ENCODE measurements around the gene ZP4. TPM values are rescaled to one million over a fixed set of nuclear protein-coding genes. Genes with fewer than 3 reads are reported as not detected.
"Not testable (repeated sequence)": the region's sequence is repeated elsewhere in the genome, so short reads cannot be mapped to it uniquely, and the experiment has no call there.

The ZP4 gene
- total and polyA plus RNA-seq, 2 donors = 0.24 to 0.34 TPM

DNA sequence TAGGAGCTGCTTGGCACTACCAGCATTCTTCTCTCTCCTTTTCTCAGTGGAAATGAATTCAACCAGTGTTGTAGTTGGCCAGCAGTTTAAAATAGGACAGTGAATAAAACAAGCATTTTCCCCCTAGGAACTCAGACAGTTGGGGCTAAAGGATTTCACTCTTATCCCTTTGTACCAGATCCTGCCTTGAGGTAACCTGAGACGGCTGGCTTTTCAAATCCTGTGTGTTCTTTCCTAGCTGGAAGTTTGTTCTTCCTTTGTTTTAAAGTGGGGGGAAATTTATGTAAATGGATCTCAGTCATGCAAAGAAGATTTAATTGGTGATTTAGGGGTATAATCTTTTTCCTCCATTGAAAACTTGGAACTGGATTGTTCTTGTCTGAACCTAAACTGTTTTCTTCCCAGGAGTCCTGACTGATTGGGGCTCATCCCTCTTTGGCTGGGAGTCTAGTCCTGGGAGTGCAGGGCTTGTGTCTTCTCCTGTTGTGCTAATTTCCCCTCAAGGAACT, 23.3 kb downstream of the ZP4 start:
- H3K4me1 ChIP-seq (ENCODE audit: control insufficient read depth in 2 of 2, insufficient read depth in 2 of 2, low read length in 2 of 2) = peaks cover 0 to 6% of the 10 kb centered on the region in 2 donors
- DNase-seq (ENCODE audit: low read depth in 6 of 9, low spot score in 9 of 9) = no peak
- H3K36me3 ChIP-seq (ENCODE audit: control insufficient read depth in 2 of 2, insufficient read depth in 2 of 2, low read length in 1 of 2) = no peaks in the 10 kb centered on the region
- H3K4me3 ChIP-seq (ENCODE audit: low read length in 2 of 2) = no peak overlapping the region
- 100% methylated on average over 1 of the region's 1 CpG for WGBS
- no peaks in the 10 kb centered on the region for H3K27me3 ChIP-seq (ENCODE audit: control insufficient read depth in 2 of 2, insufficient read depth in 1 of 2, low read length in 1 of 2)
- no peak overlapping the region for H3K27ac ChIP-seq (ENCODE audit: low read depth in 1 of 2, low read length in 1 of 2)
- no peaks in the 10 kb centered on the region for H3K9me3 ChIP-seq (ENCODE audit: control insufficient read depth in 2 of 2, insufficient read depth in 1 of 2, low read length in 1 of 2)

DNA sequence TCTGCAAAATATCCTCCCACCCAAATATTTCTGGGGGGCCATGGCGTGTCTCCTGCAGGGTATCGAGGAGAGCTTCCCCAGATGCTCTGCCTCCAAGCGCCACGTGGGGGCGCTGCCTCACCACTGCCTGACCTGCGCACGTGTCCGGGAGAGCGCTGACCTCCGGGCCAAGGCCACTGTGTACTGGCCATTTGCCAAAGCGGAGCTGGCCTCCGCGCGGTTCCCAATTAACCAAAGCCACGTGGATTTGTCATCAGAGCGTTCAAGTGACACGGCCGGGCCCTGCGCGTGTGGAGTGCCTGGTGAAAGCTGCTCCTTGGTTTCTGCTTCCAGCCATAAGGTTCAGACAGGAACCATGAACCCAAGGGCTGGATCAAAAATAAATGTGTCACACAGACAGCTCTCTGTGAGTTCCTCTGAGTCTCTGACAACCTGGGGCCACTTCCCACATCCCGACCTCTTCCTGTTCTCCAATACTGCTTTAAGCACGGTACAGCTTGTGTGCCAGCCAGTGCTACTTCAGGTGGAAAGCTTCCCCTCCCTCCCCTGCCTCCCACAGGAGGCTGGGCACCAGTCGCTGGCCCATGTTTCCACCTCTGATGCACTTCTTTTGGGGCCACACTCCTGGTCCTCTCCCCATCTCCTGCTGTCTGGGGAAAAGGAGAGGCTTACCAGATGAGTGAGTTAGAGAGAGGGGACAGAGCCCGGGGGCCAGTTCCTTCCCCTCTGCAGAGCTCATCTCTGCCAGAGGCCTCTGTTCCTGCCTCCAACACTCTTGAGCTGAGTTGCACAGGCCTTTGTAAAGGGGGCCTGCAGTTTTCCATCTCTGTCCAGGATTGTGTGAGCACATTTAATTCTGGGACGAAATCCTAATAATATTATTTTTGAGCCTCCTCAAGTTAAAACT, 26.1 kb downstream of the ZP4 start:
- peaks cover 0 to 6% of the 10 kb centered on the region in 2 donors for H3K4me1 ChIP-seq (ENCODE audit: control insufficient read depth in 2 of 2, insufficient read depth in 2 of 2, low read length in 2 of 2)
- WGBS = 11% methylated on average over 25 of the region's 25 CpGs
- peak in 4 of 9 donors; percentile 1 to 32 (median 20) for DNase-seq (ENCODE audit: low read depth in 6 of 9, low spot score in 9 of 9)
- H3K27me3 ChIP-seq (ENCODE audit: control insufficient read depth in 2 of 2, insufficient read depth in 1 of 2, low read length in 1 of 2) = no peaks in the 10 kb centered on the region
- H3K36me3 ChIP-seq (ENCODE audit: control insufficient read depth in 2 of 2, insufficient read depth in 2 of 2, low read length in 1 of 2) = no peaks in the 10 kb centered on the region
- H3K9me3 ChIP-seq (ENCODE audit: control insufficient read depth in 2 of 2, insufficient read depth in 1 of 2, low read length in 1 of 2) = no peaks in the 10 kb centered on the region
- no peak overlapping the region for H3K27ac ChIP-seq (ENCODE audit: low read depth in 1 of 2, low read length in 1 of 2)
- H3K4me3 ChIP-seq (ENCODE audit: low read length in 2 of 2) = no peak overlapping the region

DNA sequence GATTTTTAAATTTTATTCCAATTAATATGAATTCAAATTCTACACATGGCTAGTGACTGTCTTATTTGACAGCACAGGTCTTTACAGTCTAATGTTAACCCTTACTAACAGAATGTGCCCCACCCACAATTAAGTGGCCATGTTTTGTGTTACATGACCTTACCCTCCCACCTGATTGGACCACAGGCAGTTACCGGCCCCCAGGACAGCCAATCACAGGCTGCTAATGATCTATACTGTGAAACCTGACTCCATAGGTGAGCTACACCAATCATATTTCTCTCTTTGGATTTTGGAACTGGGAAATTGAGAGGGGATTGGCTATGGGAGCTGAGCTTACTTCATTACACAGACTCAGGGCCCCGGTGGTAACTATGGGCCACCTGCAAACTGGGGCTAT, 27.5 kb downstream of the ZP4 start:
- no peaks in the 10 kb centered on the region for H3K9me3 ChIP-seq (ENCODE audit: control insufficient read depth in 2 of 2, insufficient read depth in 1 of 2, low read length in 1 of 2)
- no peak overlapping the region for H3K4me3 ChIP-seq (ENCODE audit: low read length in 2 of 2)
- 94% methylated on average over 2 of the region's 2 CpGs for WGBS
- H3K27ac ChIP-seq (ENCODE audit: low read depth in 1 of 2, low read length in 1 of 2) = no peak overlapping the region
- no peak for DNase-seq (ENCODE audit: low read depth in 6 of 9, low spot score in 9 of 9)
- no peaks in the 10 kb centered on the region for H3K27me3 ChIP-seq (ENCODE audit: control insufficient read depth in 2 of 2, insufficient read depth in 1 of 2, low read length in 1 of 2)
- peaks cover 0 to 6% of the 10 kb centered on the region in 2 donors for H3K4me1 ChIP-seq (ENCODE audit: control insufficient read depth in 2 of 2, insufficient read depth in 2 of 2, low read length in 2 of 2)
- no peaks in the 10 kb centered on the region for H3K36me3 ChIP-seq (ENCODE audit: control insufficient read depth in 2 of 2, insufficient read depth in 2 of 2, low read length in 1 of 2)

DNA sequence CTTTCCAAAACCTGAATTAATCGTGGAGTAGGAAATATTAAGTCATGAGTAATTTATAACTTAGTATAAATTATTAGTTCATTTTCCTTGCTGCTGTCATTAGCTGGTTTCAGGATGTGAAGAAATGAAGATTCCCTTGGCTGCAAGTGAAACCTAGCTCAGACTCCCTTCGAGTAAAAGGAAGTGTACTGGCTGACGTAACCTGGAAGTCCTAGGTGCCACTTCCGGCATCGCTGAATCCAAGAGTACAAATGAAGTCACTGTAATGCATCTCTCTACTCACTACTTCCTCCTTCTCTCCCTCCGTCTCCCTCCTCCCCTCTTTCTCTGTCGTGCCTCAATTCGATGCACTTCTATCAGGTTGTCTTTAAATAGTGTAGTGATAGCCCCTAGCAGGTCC, 28.8 kb downstream of the ZP4 start:
- no peak for DNase-seq (ENCODE audit: low read depth in 6 of 9, low spot score in 9 of 9)
- 84% methylated on average over 8 of the region's 8 CpGs for WGBS
- H3K27me3 ChIP-seq (ENCODE audit: control insufficient read depth in 2 of 2, insufficient read depth in 1 of 2, low read length in 1 of 2) = no peaks in the 10 kb centered on the region
- H3K4me3 ChIP-seq (ENCODE audit: low read length in 2 of 2) = no peak overlapping the region
- no peaks in the 10 kb centered on the region for H3K9me3 ChIP-seq (ENCODE audit: control insufficient read depth in 2 of 2, insufficient read depth in 1 of 2, low read length in 1 of 2)
- H3K27ac ChIP-seq (ENCODE audit: low read depth in 1 of 2, low read length in 1 of 2) = no peak overlapping the region
- peaks cover 0 to 6% of the 10 kb centered on the region in 2 donors for H3K4me1 ChIP-seq (ENCODE audit: control insufficient read depth in 2 of 2, insufficient read depth in 2 of 2, low read length in 2 of 2)
- H3K36me3 ChIP-seq (ENCODE audit: control insufficient read depth in 2 of 2, insufficient read depth in 2 of 2, low read length in 1 of 2) = no peaks in the 10 kb centered on the region

DNA sequence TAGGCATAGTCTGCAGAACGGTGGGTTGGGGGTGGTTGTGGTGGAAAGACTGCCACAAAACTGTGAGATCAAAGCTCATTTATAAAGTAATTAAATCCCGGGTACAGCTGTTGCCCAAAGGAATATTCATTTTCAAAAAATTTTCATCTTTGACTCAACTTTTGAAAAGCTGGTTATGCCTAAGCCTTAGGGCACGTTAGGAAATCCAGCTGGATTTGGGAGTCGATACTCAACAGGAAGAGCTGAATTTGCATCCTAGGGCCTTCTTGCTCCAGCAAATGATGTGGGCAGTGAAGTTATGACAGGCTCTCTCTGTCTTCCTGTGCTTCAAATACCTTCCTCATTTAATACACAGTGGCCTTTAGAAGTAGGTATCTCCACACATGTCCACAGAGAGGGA, 31.7 kb downstream of the ZP4 start:
- Histone ChIP-seq H3K27ac (ENCODE audit: low read depth in 1 of 2, low read length in 1 of 2) (no peak overlapping the region), H3K4me3 (ENCODE audit: low read length in 2 of 2) (no peak overlapping the region), H3K9me3 (ENCODE audit: control insufficient read depth in 2 of 2, insufficient read depth in 1 of 2, low read length in 1 of 2) (no peaks in the 10 kb centered on the region), H3K27me3 (ENCODE audit: control insufficient read depth in 2 of 2, insufficient read depth in 1 of 2, low read length in 1 of 2) (no peaks in the 10 kb centered on the region), H3K36me3 (ENCODE audit: control insufficient read depth in 2 of 2, insufficient read depth in 2 of 2, low read length in 1 of 2) (no peaks in the 10 kb centered on the region), H3K4me1 (ENCODE audit: control insufficient read depth in 2 of 2, insufficient read depth in 2 of 2, low read length in 2 of 2) (no peaks in the 10 kb centered on the region)
- DNase-seq (ENCODE audit: low read depth in 6 of 9, low spot score in 9 of 9) = no peak
- WGBS = 91% methylated on average over 4 of the region's 4 CpGs

DNA sequence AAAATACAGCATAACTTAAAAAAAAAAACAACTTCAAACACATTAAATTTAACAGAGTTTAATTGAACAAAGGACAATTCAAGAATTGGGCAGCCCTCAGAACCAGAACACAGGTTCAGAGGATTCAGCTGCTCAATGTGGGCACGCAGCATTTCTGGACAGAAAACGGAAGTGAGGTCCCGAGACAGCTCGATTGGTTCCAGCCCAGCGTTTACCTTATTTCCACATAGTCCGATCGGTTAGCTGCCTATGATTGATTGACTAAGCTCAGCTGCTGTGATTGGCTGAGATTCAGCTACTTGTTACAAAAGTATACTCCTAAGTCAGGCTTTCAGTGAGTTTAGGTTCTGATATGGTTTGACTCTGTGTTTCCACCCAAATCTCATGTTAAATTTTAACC, 33.3 kb downstream of the ZP4 start:
- Histone ChIP-seq H3K4me1 (ENCODE audit: control insufficient read depth in 2 of 2, insufficient read depth in 2 of 2, low read length in 2 of 2) (no peaks in the 10 kb centered on the region), H3K4me3 (ENCODE audit: low read length in 2 of 2) (no peak overlapping the region), H3K36me3 (ENCODE audit: control insufficient read depth in 2 of 2, insufficient read depth in 2 of 2, low read length in 1 of 2) (no peaks in the 10 kb centered on the region), H3K27me3 (ENCODE audit: control insufficient read depth in 2 of 2, insufficient read depth in 1 of 2, low read length in 1 of 2) (no peaks in the 10 kb centered on the region), H3K27ac (ENCODE audit: low read depth in 1 of 2, low read length in 1 of 2) (no peak overlapping the region), H3K9me3 (ENCODE audit: control insufficient read depth in 2 of 2, insufficient read depth in 1 of 2, low read length in 1 of 2) (no peaks in the 10 kb centered on the region)
- no peak for DNase-seq (ENCODE audit: low read depth in 6 of 9, low spot score in 9 of 9)
- 97% methylated on average over 7 of the region's 7 CpGs for WGBS

DNA sequence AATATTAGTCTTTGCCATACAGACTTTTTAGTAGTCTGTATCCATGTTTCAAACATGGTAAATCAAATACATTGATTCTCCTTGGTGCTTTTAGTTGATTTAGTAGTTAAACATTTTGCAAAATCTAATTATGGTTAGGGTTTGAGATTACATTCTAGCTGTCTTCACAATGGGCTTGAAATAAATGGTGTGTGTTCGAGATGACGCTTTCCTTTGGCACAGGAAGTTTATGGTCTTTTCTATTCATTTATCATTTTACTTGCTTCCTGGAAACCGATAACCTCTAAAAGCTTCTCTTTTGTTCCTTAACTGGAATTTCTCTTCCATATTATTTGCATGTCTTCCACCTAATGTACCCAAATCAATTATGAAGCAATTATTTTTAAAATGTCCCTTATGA, 38.4 kb downstream of the ZP4 start:
- Histone ChIP-seq H3K4me3 (ENCODE audit: low read length in 2 of 2) (no peak overlapping the region), H3K27me3 (ENCODE audit: control insufficient read depth in 2 of 2, insufficient read depth in 1 of 2, low read length in 1 of 2) (no peaks in the 10 kb centered on the region), H3K4me1 (ENCODE audit: control insufficient read depth in 2 of 2, insufficient read depth in 2 of 2, low read length in 2 of 2) (no peaks in the 10 kb centered on the region), H3K9me3 (ENCODE audit: control insufficient read depth in 2 of 2, insufficient read depth in 1 of 2, low read length in 1 of 2) (no peaks in the 10 kb centered on the region), H3K27ac (ENCODE audit: low read depth in 1 of 2, low read length in 1 of 2) (no peak overlapping the region), H3K36me3 (ENCODE audit: control insufficient read depth in 2 of 2, insufficient read depth in 2 of 2, low read length in 1 of 2) (no peaks in the 10 kb centered on the region)
- no peak for DNase-seq (ENCODE audit: low read depth in 6 of 9, low spot score in 9 of 9)
- WGBS = 57% methylated on average over 3 of the region's 3 CpGs

DNA sequence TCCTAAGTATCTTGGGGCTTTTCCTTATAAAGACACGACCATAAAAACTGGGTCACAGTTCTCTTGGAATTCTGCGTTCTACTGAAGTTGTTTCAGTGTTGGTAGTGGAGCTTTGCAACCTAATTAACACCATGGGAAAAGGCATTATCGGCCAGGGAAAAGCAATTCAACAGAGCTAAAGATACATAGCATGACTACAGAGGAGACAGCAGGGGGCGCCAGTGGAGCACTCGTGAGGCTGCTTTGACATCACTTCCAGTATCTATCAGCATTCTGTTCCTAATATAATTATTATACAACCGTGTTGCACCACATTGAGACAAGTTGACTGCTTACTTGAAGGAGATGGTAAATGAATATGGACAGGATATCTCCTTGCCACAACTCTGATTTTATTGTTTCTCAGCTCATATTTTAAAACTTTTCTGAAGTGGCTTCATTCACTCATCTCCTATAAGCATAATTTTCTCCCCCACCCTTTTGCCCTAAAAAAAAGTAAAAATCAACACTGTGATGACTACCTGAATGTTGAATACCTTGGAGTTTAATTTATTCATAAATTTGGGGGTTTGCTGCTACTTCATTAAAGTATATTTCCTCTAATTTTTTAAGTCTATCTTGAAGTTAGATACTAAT, 39.4 kb downstream of the ZP4 start:
- H3K9me3 ChIP-seq (ENCODE audit: control insufficient read depth in 2 of 2, insufficient read depth in 1 of 2, low read length in 1 of 2) = no peaks in the 10 kb centered on the region
- DNase-seq (ENCODE audit: low read depth in 6 of 9, low spot score in 9 of 9) = peak in 3 of 9 donors; percentile 2 to 30 (median 15)
- 39% methylated on average over 6 of the region's 6 CpGs for WGBS

DNA sequence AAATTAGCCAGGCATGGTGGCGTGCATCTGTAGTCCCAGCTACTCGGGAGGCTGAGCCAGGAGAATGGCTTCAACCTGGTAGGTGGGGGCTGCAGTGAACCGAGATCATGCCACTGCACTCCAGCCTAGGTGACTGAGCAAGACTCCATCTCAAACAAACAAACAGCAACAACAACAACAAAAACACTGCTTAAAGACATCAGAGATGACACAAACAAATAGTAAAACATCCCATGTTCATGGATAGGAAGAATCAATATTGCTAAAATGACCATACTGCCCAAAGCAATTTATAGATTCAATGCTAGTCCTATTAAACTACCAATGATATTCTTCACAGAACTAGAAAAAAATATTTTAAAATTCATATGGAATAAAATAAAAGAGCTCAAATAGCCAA, 47.2 kb downstream of the ZP4 start:
- not testable (repeated sequence) for DNase-seq (ENCODE audit: low read depth in 6 of 9, low spot score in 9 of 9); H3K27ac ChIP-seq (ENCODE audit: low read depth in 1 of 2, low read length in 1 of 2); H3K36me3 ChIP-seq (ENCODE audit: control insufficient read depth in 2 of 2, insufficient read depth in 2 of 2, low read length in 1 of 2); H3K4me3 ChIP-seq (ENCODE audit: low read length in 2 of 2); H3K27me3 ChIP-seq (ENCODE audit: control insufficient read depth in 2 of 2, insufficient read depth in 1 of 2, low read length in 1 of 2); H3K4me1 ChIP-seq (ENCODE audit: control insufficient read depth in 2 of 2, insufficient read depth in 2 of 2, low read length in 2 of 2); H3K9me3 ChIP-seq (ENCODE audit: control insufficient read depth in 2 of 2, insufficient read depth in 1 of 2, low read length in 1 of 2)
- 93% methylated on average over 3 of the region's 3 CpGs for WGBS

More for the DNA sequence above, 39.4 kb downstream of the ZP4 start:
- Histone ChIP-seq H3K4me3 (ENCODE audit: low read length in 2 of 2) (no peak overlapping the region), H3K4me1 (ENCODE audit: control insufficient read depth in 2 of 2, insufficient read depth in 2 of 2, low read length in 2 of 2) (no peaks in the 10 kb centered on the region), H3K27me3 (ENCODE audit: control insufficient read depth in 2 of 2, insufficient read depth in 1 of 2, low read length in 1 of 2) (no peaks in the 10 kb centered on the region), H3K36me3 (ENCODE audit: control insufficient read depth in 2 of 2, insufficient read depth in 2 of 2, low read length in 1 of 2) (no peaks in the 10 kb centered on the region), H3K27ac (ENCODE audit: low read depth in 1 of 2, low read length in 1 of 2) (no peak overlapping the region)
